ENCODE data around the gene KRT1.
A peak's percentile ranks its signal among the peaks of the same experiment; 100 is the strongest.

The KRT1 gene

GRCh38 chr12:52676163-52676562 lies 4.0 kb downstream of the KRT1 start:
- no peaks in the 10 kb centered on the region for H3K27me3 ChIP-seq (ENCODE audit: control insufficient read depth in 3 of 3, insufficient read depth in 3 of 3, low read depth in 1 of 3, low read length in 3 of 3)
- peaks cover 0 to 5% of the 10 kb centered on the region in 2 donors for H3K4me1 ChIP-seq (ENCODE audit: control insufficient read depth in 2 of 2, insufficient read depth in 1 of 2, low read depth in 1 of 2, low read length in 2 of 2)
- no peak overlapping the region for H3K4me2 ChIP-seq (ENCODE audit: insufficient read depth, low read length, poor library complexity, severe bottlenecking)
- no peak overlapping the region for H3K9ac ChIP-seq (ENCODE audit: low read depth, low read length, poor library complexity)
- no peak overlapping the region for H3K4ac ChIP-seq (ENCODE audit: low read length)
- H3K4me3 ChIP-seq (ENCODE audit: low read length in 2 of 2), result no peak overlapping the region
- no peak overlapping the region for H2BK12ac ChIP-seq (ENCODE audit: low read length)
- no peaks in the 10 kb centered on the region for H3K79me1 ChIP-seq (ENCODE audit: low read depth, low read length)
- H3K14ac ChIP-seq (ENCODE audit: low read length), result no peak overlapping the region
- H3K18ac ChIP-seq (ENCODE audit: low read length), result peak overlapping the region; percentile 2
- WGBS, 2 donors (ENCODE audit: extremely low coverage in 2 of 2, insufficient read length in 2 of 2, insufficient replicate concordance in 1 of 2), result no CpG with 5 or more reads among the region's 7 CpGs
- H2BK15ac ChIP-seq (ENCODE audit: low read length), result no peak overlapping the region
- DNase-seq (ENCODE audit: low spot score), result no peak
- no peak overlapping the region for H2AK5ac ChIP-seq (ENCODE audit: low read depth, low read length)
- H3K36me3 ChIP-seq (replicated peaks in 1 of 2; ENCODE audit: control insufficient read depth in 2 of 2, insufficient read depth in 2 of 2, low read length in 2 of 2), result no peaks in the 10 kb centered on the region
- no peak overlapping the region for H2AFZ ChIP-seq (ENCODE audit: low read length)
- H3K23ac ChIP-seq (ENCODE audit: low read depth, low read length, poor library complexity), result no peak overlapping the region
- no peaks in the 10 kb centered on the region for H3K9me3 ChIP-seq (replicated peaks in 1 of 2; ENCODE audit: control insufficient read depth in 2 of 2, insufficient read depth in 1 of 2, low read depth in 1 of 2, low read length in 2 of 2)
- H4K8ac ChIP-seq (ENCODE audit: low read depth, low read length), result no peak overlapping the region
- H4K91ac ChIP-seq (ENCODE audit: low read depth, low read length, poor library complexity), result no peak overlapping the region
- H3K27ac ChIP-seq (replicated peaks; ENCODE audit: low read length), result no peak overlapping the region
- no peak overlapping the region for H2BK5ac ChIP-seq (ENCODE audit: low read length)
- H2BK120ac ChIP-seq (ENCODE audit: low read depth, low read length), result no peak overlapping the region

GRCh38 chr12:52675301-52675701 lies 4.9 kb downstream of the KRT1 start:
- Histone ChIP-seq H3K27me3 (ENCODE audit: control insufficient read depth in 3 of 3, insufficient read depth in 3 of 3, low read depth in 1 of 3, low read length in 3 of 3) (no peaks in the 10 kb centered on the region), H3K9me3 (replicated peaks in 1 of 2; ENCODE audit: control insufficient read depth in 2 of 2, insufficient read depth in 1 of 2, low read depth in 1 of 2, low read length in 2 of 2) (no peaks in the 10 kb centered on the region), H2AK5ac (ENCODE audit: low read depth, low read length) (no peak overlapping the region), H2BK15ac (ENCODE audit: low read length) (no peak overlapping the region), H3K36me3 (replicated peaks in 1 of 2; ENCODE audit: control insufficient read depth in 2 of 2, insufficient read depth in 2 of 2, low read length in 2 of 2) (no peaks in the 10 kb centered on the region), H2BK5ac (ENCODE audit: low read length) (no peak overlapping the region), H3K18ac (ENCODE audit: low read length) (peak overlapping the region; percentile 9), H3K4me3 (ENCODE audit: low read length in 2 of 2) (no peak overlapping the region), H2BK12ac (ENCODE audit: low read length) (no peak overlapping the region), H3K4me1 (ENCODE audit: control insufficient read depth in 2 of 2, insufficient read depth in 1 of 2, low read depth in 1 of 2, low read length in 2 of 2) (peaks cover 0 to 5% of the 10 kb centered on the region in 2 donors), H2BK120ac (ENCODE audit: low read depth, low read length) (no peak overlapping the region), H3K9ac (ENCODE audit: low read depth, low read length, poor library complexity) (no peak overlapping the region), H3K23ac (ENCODE audit: low read depth, low read length, poor library complexity) (no peak overlapping the region), H3K14ac (ENCODE audit: low read length) (no peak overlapping the region), H4K91ac (ENCODE audit: low read depth, low read length, poor library complexity) (no peak overlapping the region), H3K27ac (replicated peaks; ENCODE audit: low read length) (no peak overlapping the region), H2AFZ (ENCODE audit: low read length) (no peak overlapping the region), H3K79me1 (ENCODE audit: low read depth, low read length) (no peaks in the 10 kb centered on the region), H3K4ac (ENCODE audit: low read length) (no peak overlapping the region), H3K4me2 (ENCODE audit: insufficient read depth, low read length, poor library complexity, severe bottlenecking) (no peak overlapping the region), H4K8ac (ENCODE audit: low read depth, low read length) (no peak overlapping the region)
- WGBS, 2 donors (ENCODE audit: extremely low coverage in 2 of 2, insufficient read length in 2 of 2, insufficient replicate concordance in 1 of 2), result no CpG with 5 or more reads among the region's 28 CpGs
- DNase-seq (ENCODE audit: low spot score), result no peak

- Histone ChIP-seq H3K4me2 (ENCODE audit: insufficient read depth, low read length, poor library complexity, severe bottlenecking) (no peak overlapping the region), H2AFZ (ENCODE audit: low read length) (no peak overlapping the region), H3K9ac (ENCODE audit: low read depth, low read length, poor library complexity) (no peak overlapping the region), H3K4me3 (ENCODE audit: low read length in 2 of 2) (no peak overlapping the region), H3K79me1 (ENCODE audit: low read depth, low read length) (no peaks in the 10 kb centered on the region), H3K9me3 (replicated peaks in 1 of 2; ENCODE audit: control insufficient read depth in 2 of 2, insufficient read depth in 1 of 2, low read depth in 1 of 2, low read length in 2 of 2) (no peaks in the 10 kb centered on the region), H3K23ac (ENCODE audit: low read depth, low read length, poor library complexity) (no peak overlapping the region), H3K27me3 (ENCODE audit: control insufficient read depth in 3 of 3, insufficient read depth in 3 of 3, low read depth in 1 of 3, low read length in 3 of 3) (no peaks in the 10 kb centered on the region), H4K91ac (ENCODE audit: low read depth, low read length, poor library complexity) (no peak overlapping the region), H2BK15ac (ENCODE audit: low read length) (no peak overlapping the region), H3K14ac (ENCODE audit: low read length) (no peak overlapping the region), H2BK5ac (ENCODE audit: low read length) (no peak overlapping the region), H2BK120ac (ENCODE audit: low read depth, low read length) (no peak overlapping the region), H3K27ac (replicated peaks; ENCODE audit: low read length) (no peak overlapping the region), H4K8ac (ENCODE audit: low read depth, low read length) (no peak overlapping the region), H3K36me3 (replicated peaks in 1 of 2; ENCODE audit: control insufficient read depth in 2 of 2, insufficient read depth in 2 of 2, low read length in 2 of 2) (no peaks in the 10 kb centered on the region), H3K4me1 (ENCODE audit: control insufficient read depth in 2 of 2, insufficient read depth in 1 of 2, low read depth in 1 of 2, low read length in 2 of 2) (peaks cover 0 to 5% of the 10 kb centered on the region in 2 donors), H2AK5ac (ENCODE audit: low read depth, low read length) (no peak overlapping the region), H3K18ac (ENCODE audit: low read length) (no peak overlapping the region), H3K4ac (ENCODE audit: low read length) (no peak overlapping the region), H2BK12ac (ENCODE audit: low read length) (no peak overlapping the region)
- WGBS, 2 donors (ENCODE audit: extremely low coverage in 2 of 2, insufficient read length in 2 of 2, insufficient replicate concordance in 1 of 2), result no CpG with 5 or more reads among the region's 4 CpGs
- no peak for DNase-seq (ENCODE audit: low spot score)
These were observed 5.8 kb downstream of the KRT1 start for GRCh38 chr12:52674433-52674775.

- Histone ChIP-seq H3K4me1 (ENCODE audit: control insufficient read depth in 2 of 2, insufficient read depth in 1 of 2, low read depth in 1 of 2, low read length in 2 of 2) (peaks cover 0 to 5% of the 10 kb centered on the region in 2 donors), H2AK5ac (ENCODE audit: low read depth, low read length) (no peak overlapping the region), H2BK12ac (ENCODE audit: low read length) (no peak overlapping the region), H3K9me3 (replicated peaks in 1 of 2; ENCODE audit: control insufficient read depth in 2 of 2, insufficient read depth in 1 of 2, low read depth in 1 of 2, low read length in 2 of 2) (no peaks in the 10 kb centered on the region), H3K4me3 (ENCODE audit: low read length in 2 of 2) (no peak overlapping the region), H3K4ac (ENCODE audit: low read length) (no peak overlapping the region), H3K14ac (ENCODE audit: low read length) (no peak overlapping the region), H3K9ac (ENCODE audit: low read depth, low read length, poor library complexity) (no peak overlapping the region), H3K23ac (ENCODE audit: low read depth, low read length, poor library complexity) (no peak overlapping the region), H2BK5ac (ENCODE audit: low read length) (no peak overlapping the region), H4K8ac (ENCODE audit: low read depth, low read length) (no peak overlapping the region), H4K91ac (ENCODE audit: low read depth, low read length, poor library complexity) (no peak overlapping the region), H3K4me2 (ENCODE audit: insufficient read depth, low read length, poor library complexity, severe bottlenecking) (no peak overlapping the region), H3K27ac (replicated peaks; ENCODE audit: low read length) (no peak overlapping the region), H2BK120ac (ENCODE audit: low read depth, low read length) (no peak overlapping the region), H3K27me3 (ENCODE audit: control insufficient read depth in 3 of 3, insufficient read depth in 3 of 3, low read depth in 1 of 3, low read length in 3 of 3) (no peaks in the 10 kb centered on the region), H2BK15ac (ENCODE audit: low read length) (no peak overlapping the region), H3K36me3 (replicated peaks in 1 of 2; ENCODE audit: control insufficient read depth in 2 of 2, insufficient read depth in 2 of 2, low read length in 2 of 2) (no peaks in the 10 kb centered on the region), H3K79me1 (ENCODE audit: low read depth, low read length) (no peaks in the 10 kb centered on the region), H3K18ac (ENCODE audit: low read length) (no peak overlapping the region), H2AFZ (ENCODE audit: low read length) (no peak overlapping the region)
- DNase-seq (ENCODE audit: low spot score), result no peak
- WGBS, 2 donors (ENCODE audit: extremely low coverage in 2 of 2, insufficient read length in 2 of 2, insufficient replicate concordance in 1 of 2), result no CpG with 5 or more reads among the region's 3 CpGs
These were observed 6.3 kb downstream of the KRT1 start for GRCh38 chr12:52673713-52674432.

All from neuronal stem cell (in vitro differentiated cells).